Right cardiac atrium (tissue), 5 donors: ENCODE data around the gene EML1. TPM values are rescaled to one million over a fixed set of nuclear protein-coding genes. Genes with fewer than 3 reads are reported as not detected.

Experiments
- ATAC-seq, 2 donors: fragments of 200-7000 bp; cut with Tn5 transposase; one replicate each; pipeline versions ENCODE4 v1.8.0 to v1.9.1; 2020; ENCODE audit warnings: moderate library complexity in 2 of 2, mild to moderate bottlenecking in 1 of 2
- DNase-seq, 3 donors: peaks; one replicate each; pipeline ENCODE4 v3.0.0-alpha.2; 2020
- H3K27ac ChIP-seq: one replicate; pipeline ENCODE4 v1.5.1; 2013; ENCODE audit warnings: mild to moderate bottlenecking, low read length, control low read depth, moderate library complexity
- H3K27me3 ChIP-seq: one replicate; pipeline ENCODE4 v1.6.1; 2013; ENCODE audit not compliant: control insufficient read depth, insufficient read depth
- H3K4me1 ChIP-seq: one replicate; pipeline ENCODE4 v1.6.1; 2013; ENCODE audit warnings: low read length; ENCODE audit not compliant: control insufficient read depth, insufficient read depth
- H3K4me3 ChIP-seq: one replicate; pipeline ENCODE4 v1.5.1; 2013; ENCODE audit warnings: low read length, control low read depth
- H3K9me3 ChIP-seq: one replicate; pipeline ENCODE4 v1.6.1; 2013; ENCODE audit warnings: low read length; ENCODE audit not compliant: control insufficient read depth
- WGBS: extraction: QIAGEN DNeasy Blood & Tissue Kit; methylation state at CpG from one replicate; pipeline ENCODE4 v1.1.7; 2013; 5-methylcytosine and 5-hydroxymethylcytosine counted together
- intact Hi-C, 4 donors: fragments of 100-400 bp; cut with DNase I; formaldehyde crosslinking; loops; one replicate each; pipeline versions ENCODE4 v1.11.0 to v1.14.0; 2022 to 2023
- polyA plus RNA-seq: library from polyadenylated mRNA; stranded (reverse); fragments of 200-250 nt; gene quantifications from one replicate; pipeline ENCODE4 v1.2.3, GENCODE V29; 2013
- total RNA-seq, 4 donors: library from RNA; stranded (reverse); fragmentation: NEBNext Ultra II Directional; extraction: Animal tissue kit (Norgen Biotek cat#: 25700); gene quantifications; one replicate each; pipeline ENCODE4 v1.2.1, GENCODE V29; 2021
- donor health status: healthy with polysubstance abuse.
- donor health status: DM: no; HTN: yes; CAD: no.
- donor health status: DM: no; HTN: no; CAD: no.
- donor health status: DM: no; HTN: yes; CAD: no; lungs with severe emphysema.
- donor health status: DM: yes; HTN: yes; CAD: no.

Gene EML1
- total and polyA plus RNA-seq, 5 donors, result 11.2 to 39.1 (median 34.0) TPM

- H3K27ac ChIP-seq, result no peak overlapping the region
- WGBS, result 76% methylated on average over 6 of the region's 6 CpGs
- H3K4me3 ChIP-seq, result no peak overlapping the region
- no peaks in the 10 kb centered on the region for H3K9me3 ChIP-seq
- H3K27me3 ChIP-seq, result no peaks in the 10 kb centered on the region
- ATAC-seq, result no peak
- H3K4me1 ChIP-seq, result no peaks in the 10 kb centered on the region
- DNase-seq, result no peak
- intact Hi-C loops, result no loop called here
These were observed 137.4 kb downstream of the EML1 start for GRCh38 chr14:99930420-99931274.

- Histone ChIP-seq H3K27me3 (no peaks in the 10 kb centered on the region), H3K9me3 (no peaks in the 10 kb centered on the region), H3K4me3 (no peak overlapping the region), H3K4me1 (no peaks in the 10 kb centered on the region), H3K27ac (no peak overlapping the region)
- ATAC-seq (no peak), DNase-seq (no peak)
- intact Hi-C loops, result no loop called here
- WGBS, result 94% methylated on average over 4 of the region's 4 CpGs
These were observed 138.1 kb downstream of the EML1 start for GRCh38 chr14:99931308-99931707.

GRCh38 chr14:99936056-99936455, 142.8 kb downstream of the EML1 start:
- Histone ChIP-seq H3K4me1 (no peaks in the 10 kb centered on the region), H3K27me3 (no peaks in the 10 kb centered on the region), H3K27ac (no peak overlapping the region), H3K4me3 (no peak overlapping the region), H3K9me3 (no peaks in the 10 kb centered on the region)
- ATAC-seq, result no peak
- WGBS, result 95% methylated on average over 16 of the region's 16 CpGs
- no peak for DNase-seq
- intact Hi-C loops, result no loop called here

DNA sequence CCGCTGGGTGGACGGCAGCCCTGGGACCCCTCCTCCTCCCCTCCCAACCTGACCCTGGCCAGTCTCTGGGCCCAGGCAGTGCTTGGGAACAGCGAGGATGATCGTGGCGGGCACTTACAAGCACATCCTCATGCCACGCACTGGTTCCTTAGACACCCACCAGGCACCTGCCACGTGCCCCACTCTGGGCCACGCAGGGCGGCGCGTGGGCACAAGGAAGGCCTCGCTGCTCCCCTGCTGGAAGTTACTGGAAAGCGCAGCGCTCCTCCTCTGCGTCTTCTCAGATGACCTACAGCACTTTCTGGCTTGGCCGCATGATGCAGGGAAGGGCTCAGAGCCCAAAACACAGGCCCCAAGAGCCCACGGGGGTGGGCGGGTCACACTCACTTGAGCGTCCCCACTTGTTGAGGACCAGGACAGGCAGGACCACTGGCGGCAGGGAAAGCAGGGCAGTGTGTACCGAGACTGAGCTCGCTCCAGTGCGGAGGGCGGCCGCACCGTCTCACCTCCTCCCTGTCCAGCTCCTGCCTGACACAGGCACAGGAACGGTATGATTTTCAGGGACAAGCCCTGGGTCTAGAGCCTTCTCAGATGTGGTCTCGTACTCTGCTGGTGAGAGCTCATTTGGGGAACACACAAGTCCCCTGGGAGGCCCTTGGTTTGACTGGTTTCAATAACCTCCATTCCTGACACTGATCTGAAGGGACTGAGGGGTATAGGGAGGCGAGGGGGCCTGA, 143.7 kb downstream of the EML1 start:
- Histone ChIP-seq H3K27me3 (no peaks in the 10 kb centered on the region), H3K9me3 (no peaks in the 10 kb centered on the region), H3K27ac (no peak overlapping the region), H3K4me1 (no peaks in the 10 kb centered on the region), H3K4me3 (no peak overlapping the region)
- ATAC-seq (peak in 1 of 2 donors; percentile 9), DNase-seq (no peak)
- 91% methylated on average over 29 of the region's 29 CpGs for WGBS
- intact Hi-C loops, result no loop called here

- no peak overlapping the region for H3K4me3 ChIP-seq
- no peaks in the 10 kb centered on the region for H3K27me3 ChIP-seq
- WGBS, result 81% methylated on average over 14 of the region's 14 CpGs
- no peaks in the 10 kb centered on the region for H3K4me1 ChIP-seq
- ATAC-seq (peak in 1 of 2 donors; percentile 12), DNase-seq (no peak)
- H3K9me3 ChIP-seq, result no peaks in the 10 kb centered on the region
- H3K27ac ChIP-seq, result no peak overlapping the region
- intact Hi-C loops, result no loop called here
These were observed 144.4 kb downstream of the EML1 start for GRCh38 chr14:99937475-99938244.

DNA sequence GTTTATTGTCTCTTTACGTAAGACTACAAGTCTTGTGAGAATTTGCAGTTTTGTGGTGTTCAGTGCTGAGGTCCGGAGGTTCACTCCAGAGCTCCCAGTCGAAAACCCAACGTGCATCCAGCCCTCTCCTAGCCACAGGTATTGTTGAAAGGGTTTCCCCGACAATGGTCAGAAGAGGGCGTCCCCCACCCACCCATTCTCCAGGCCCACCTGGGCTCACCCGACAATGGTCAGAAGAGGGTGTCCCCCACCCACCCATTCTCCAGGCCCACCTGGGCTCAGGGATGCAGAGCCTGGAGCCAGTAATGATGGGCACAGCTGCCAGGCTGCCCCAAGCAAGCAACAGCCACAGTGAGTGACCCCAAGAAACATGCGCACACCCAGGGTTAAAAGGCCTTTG, 145.2 kb downstream of the EML1 start:
- H3K4me1 ChIP-seq, result no peaks in the 10 kb centered on the region
- no peak overlapping the region for H3K27ac ChIP-seq
- DNase-seq, result no peak
- WGBS, result 91% methylated on average over 8 of the region's 8 CpGs
- no peak for ATAC-seq
- intact Hi-C loops, result no loop called here
- no peak overlapping the region for H3K4me3 ChIP-seq
- no peaks in the 10 kb centered on the region for H3K27me3 ChIP-seq
- H3K9me3 ChIP-seq, result no peaks in the 10 kb centered on the region

GRCh38 chr14:99938896-99939295, 145.7 kb downstream of the EML1 start:
- H3K27me3 ChIP-seq, result no peaks in the 10 kb centered on the region
- DNase-seq (no peak), ATAC-seq (no peak)
- H3K27ac ChIP-seq, result no peak overlapping the region
- intact Hi-C loops, result no loop called here
- no peak overlapping the region for H3K4me3 ChIP-seq
- H3K4me1 ChIP-seq, result no peaks in the 10 kb centered on the region
- no peaks in the 10 kb centered on the region for H3K9me3 ChIP-seq
- WGBS, result 94% methylated on average over 15 of the region's 15 CpGs

DNA sequence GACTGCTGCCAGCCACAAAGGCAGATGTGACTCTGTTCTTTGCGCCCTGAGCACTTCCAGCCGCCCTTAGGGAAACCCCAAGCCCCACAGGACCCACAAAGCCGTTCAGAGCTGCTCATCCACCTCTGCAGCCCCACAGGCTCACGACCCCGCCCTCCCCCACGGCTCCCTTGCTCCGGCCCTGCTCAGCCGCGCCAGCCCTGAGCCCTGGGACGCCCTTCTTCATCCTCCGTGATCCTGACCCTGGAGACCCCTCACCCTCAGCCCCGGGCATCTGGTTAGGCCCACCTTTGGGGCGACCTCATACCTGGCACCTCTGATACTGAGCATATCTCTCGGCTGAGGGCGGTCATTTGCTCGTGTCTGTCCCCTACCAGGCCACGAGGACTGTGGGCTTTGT, 146.2 kb downstream of the EML1 start:
- WGBS, result 93% methylated on average over 17 of the region's 17 CpGs
- no peak overlapping the region for H3K4me3 ChIP-seq
- H3K4me1 ChIP-seq, result no peaks in the 10 kb centered on the region
- H3K9me3 ChIP-seq, result no peaks in the 10 kb centered on the region
- DNase-seq (no peak), ATAC-seq (no peak)
- no peak overlapping the region for H3K27ac ChIP-seq
- intact Hi-C loops, result no loop called here
- H3K27me3 ChIP-seq, result no peaks in the 10 kb centered on the region

DNA sequence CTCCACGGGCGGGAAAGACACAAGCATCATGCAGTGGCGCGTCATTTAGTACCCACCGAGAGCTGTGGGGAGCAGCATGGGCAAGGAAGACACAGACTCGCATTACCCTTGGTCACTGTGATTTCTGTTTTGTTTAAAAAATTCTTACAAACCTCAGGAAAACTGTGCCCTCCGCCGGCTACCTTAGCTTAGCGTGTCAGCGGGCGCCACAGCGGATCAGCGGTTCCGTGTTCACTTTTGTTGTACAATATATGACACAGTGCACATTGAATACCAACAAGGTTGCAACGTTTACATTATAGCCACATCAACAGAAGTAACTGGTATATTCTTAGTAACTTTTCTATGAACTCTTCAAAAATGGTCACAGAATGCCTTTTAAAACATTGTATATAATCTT, 146.9 kb downstream of the EML1 start:
- Histone ChIP-seq H3K27me3 (no peaks in the 10 kb centered on the region), H3K4me1 (no peaks in the 10 kb centered on the region), H3K4me3 (no peak overlapping the region), H3K9me3 (no peaks in the 10 kb centered on the region), H3K27ac (no peak overlapping the region)
- intact Hi-C loops, result no loop called here
- DNase-seq (no peak), ATAC-seq (no peak)
- 97% methylated on average over 15 of the region's 15 CpGs for WGBS

GRCh38 chr14:99941211-99941610, 148.0 kb downstream of the EML1 start:
- no peak overlapping the region for H3K4me3 ChIP-seq
- intact Hi-C loops, result no loop called here
- H3K27ac ChIP-seq, result no peak overlapping the region
- ATAC-seq (no peak), DNase-seq (no peak)
- no peaks in the 10 kb centered on the region for H3K4me1 ChIP-seq
- H3K27me3 ChIP-seq, result no peaks in the 10 kb centered on the region
- no peaks in the 10 kb centered on the region for H3K9me3 ChIP-seq
- 75% methylated on average over 1 of the region's 1 CpG for WGBS

- WGBS, result 88% methylated on average over 9 of the region's 9 CpGs
- intact Hi-C loops, result no loop called here
- no peaks in the 10 kb centered on the region for H3K27me3 ChIP-seq
These were observed 150.4 kb downstream of the EML1 start for GRCh38 chr14:99943620-99944019.

More at GRCh38 chr14:99943620-99944019, 150.4 kb downstream of the EML1 start:
- Histone ChIP-seq H3K9me3 (no peaks in the 10 kb centered on the region), H3K4me3 (no peak overlapping the region), H3K4me1 (no peaks in the 10 kb centered on the region), H3K27ac (no peak overlapping the region)
- no peak for ATAC-seq
- peak in 1 of 3 donors; percentile 30 for DNase-seq
